H1 (cell line): ENCODE results near the gene SYTL1. TPM values are rescaled to one million over a fixed set of nuclear protein-coding genes. Genes with fewer than 3 reads are reported as not detected.

ENCODE experiments used
- ATF3 ChIP-seq: IDR thresholded peaks from 2 replicates; pipeline ENCODE4 v1.6.1; 2011; ENCODE audit warnings: low read depth, mild to moderate bottlenecking, low read length; ENCODE audit not compliant: insufficient read depth
- CHD7 ChIP-seq: fragments of 300-600 bp; sonication (generic); IDR thresholded peaks from 2 replicates; pipeline ENCODE4 v1.7.1; 2012; ENCODE audit warnings: low read length, moderate library complexity, mild to moderate bottlenecking, inconsistent platforms; ENCODE audit not compliant: insufficient replicate concordance
- SP2 ChIP-seq: IDR thresholded peaks from 2 replicates; pipeline ENCODE4 v1.6.1; 2012; ENCODE audit warnings: mild to moderate bottlenecking, low read length, inconsistent platforms
- polyA plus RNA-seq, 7 experiments: library from polyadenylated mRNA; depleted of rRNA in 3 of 7; stranded (reverse) in 5 of 7; unstranded in 2 of 7; fragments of >200 nt in 5 of 7; fragments of 200-250 nt in 2 of 7; gene quantifications; 1 replicate in 5 of 7; 2 replicates in 1 of 7; 4 replicates in 1 of 7; pipeline versions ENCODE4 v1.2.1 to v1.2.3, GENCODE V29; 2011 to 2013; ENCODE audit warnings: missing spikeins in 2 of 7, mixed read lengths in 2 of 7
- total RNA-seq: library from RNA; stranded (reverse); fragmentation: NEBNext Ultra II Directional; extraction: Animal tissue kit (Norgen Biotek cat#: 25700); gene quantifications from 2 replicates; pipeline ENCODE4 v1.2.1, GENCODE V29; 2021

The SYTL1 gene
- total and polyA plus RNA-seq, 2 of the 8 experiments (the other 6 are each of a cell fraction or from before 2014, with no cell fraction given), result 6.4 to 19.5 TPM

- TF ChIP-seq CHD7, result no peak
- TF ChIP-seq SP2, result no peak
- no peak for TF ChIP-seq ATF3
Observed at GRCh38 chr1:27380224-27380623, 38.4 kb downstream of the SYTL1 start (continued).
